ENCODE measurements around the gene DZANK1. TPM values are rescaled to one million over a fixed set of nuclear protein-coding genes. Genes with fewer than 3 reads are reported as not detected.

The DZANK1 gene
- 0.33 and 0.43 TPM in 2 replicates for total RNA-seq

GRCh38 chr20:18466894-18467730 lies at the start of gene DZANK1, which contains the start of gene POLR3F:
TSS of gene DZANK1 (minus strand) at chr20:18467030. CDS start at chr20:18465358, 1,672 bp downstream.
TSS of gene POLR3F (plus strand) at chr20:18467390. CDS start at chr20:18467507, 117 bp downstream.

DNA sequence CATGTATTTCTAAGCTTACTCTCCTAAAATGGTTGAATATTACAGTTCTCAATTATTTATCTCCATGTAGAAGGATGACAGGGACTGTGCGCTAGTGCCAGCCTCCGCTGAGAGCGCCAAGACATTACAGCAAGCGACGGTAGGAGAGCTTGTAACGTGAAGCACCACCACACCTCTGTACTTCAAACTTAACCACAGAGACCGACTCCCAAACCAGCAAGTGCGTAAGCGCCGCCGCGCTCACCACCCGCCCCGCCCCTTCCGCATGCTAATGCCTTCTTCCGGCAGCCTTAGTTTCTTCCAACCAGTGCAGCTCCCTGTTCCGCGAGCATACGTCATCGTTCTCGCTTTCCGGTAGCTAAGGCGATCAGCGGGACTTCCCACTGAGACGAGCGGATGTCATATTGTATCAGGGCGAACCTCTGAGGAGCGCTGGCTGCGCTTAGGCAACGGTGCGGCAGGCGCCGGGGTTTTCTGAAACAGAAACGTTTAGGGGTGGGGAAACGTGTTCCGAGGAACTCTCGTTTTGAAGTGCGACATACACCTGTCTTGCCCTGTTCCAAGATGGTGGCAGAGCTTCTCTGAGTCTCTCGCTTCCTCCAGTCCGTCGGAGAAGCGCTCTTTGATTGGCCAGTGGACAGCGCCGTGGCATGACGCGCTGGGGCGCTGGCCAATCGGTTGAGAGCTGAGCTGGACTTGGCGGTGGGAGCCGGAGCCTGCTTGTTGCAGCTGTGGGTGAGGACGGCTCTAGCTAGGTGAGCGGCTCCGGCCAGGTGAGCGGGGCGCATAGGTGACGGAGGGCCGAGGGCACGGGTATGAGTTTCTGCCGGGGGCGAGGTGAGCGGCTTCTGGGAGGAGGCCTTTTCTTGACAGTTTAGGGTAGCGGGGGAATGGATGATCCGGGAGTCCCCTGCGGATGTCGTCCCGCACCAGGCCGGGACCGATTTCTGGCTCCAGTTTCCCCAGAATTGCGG lies 40.7 kb upstream of the DZANK1 start, which contains the start of gene SEC23B:
Gene SEC23B, plus strand, starts transcription at position 723 of the 974 bp plus-strand sequence. CDS start 2,896 bp downstream, outside the sequence.

DNA sequence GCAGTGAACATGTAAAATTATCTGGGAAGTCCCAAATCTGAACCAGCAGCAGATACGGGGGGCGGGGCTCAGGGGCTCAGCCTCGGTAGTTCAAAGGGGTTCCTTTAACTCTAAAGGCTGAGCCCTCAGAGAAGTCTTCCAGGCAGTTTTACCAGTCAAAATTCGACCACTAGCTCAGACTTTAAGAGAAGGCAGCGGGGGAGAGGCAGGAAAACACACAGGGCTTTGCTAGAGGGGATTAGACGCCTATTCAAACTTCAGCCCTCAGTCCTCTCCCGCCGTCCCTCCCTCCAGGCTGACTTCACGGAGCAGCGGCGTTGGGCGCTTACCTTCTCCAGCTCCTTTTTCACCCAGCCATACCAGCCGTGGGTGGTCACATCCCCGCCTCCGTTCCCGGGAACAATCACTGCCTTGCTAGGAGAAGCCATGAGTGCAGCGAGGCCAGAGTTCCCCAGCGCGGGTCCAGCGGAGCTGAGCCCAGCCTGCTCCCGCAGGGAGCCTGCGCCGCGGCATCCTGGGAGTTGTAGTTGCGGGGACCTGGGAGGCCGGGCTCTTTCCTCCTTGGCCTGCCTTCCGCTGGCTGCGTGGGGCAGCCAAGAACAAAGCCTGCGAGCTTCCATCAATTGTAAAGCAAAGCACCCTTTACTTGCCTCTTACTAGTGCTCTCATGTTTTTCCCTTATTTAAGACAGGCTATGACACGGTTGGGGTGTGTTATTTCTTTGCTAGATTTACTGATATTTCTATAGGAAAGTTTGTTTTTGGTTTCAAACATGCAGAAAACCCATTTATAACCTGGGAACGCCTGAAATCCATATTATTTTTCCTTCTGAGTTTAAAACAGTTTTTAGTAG lies 30.1 kb upstream of the DZANK1 start, which contains the start of gene RBBP9:
Gene RBBP9, minus strand, starts transcription at position 486 of the 853 bp plus-strand sequence. Its CDS starts 58 bp downstream, at position 428.

Other genes with a start within 250 kb of the DZANK1 start
- gene ZNF133, start 178.5 kb downstream of the DZANK1 start, total RNA-seq = 14.5 and 17.2 TPM in 2 replicates
- gene POLR3F, start 360 bp upstream of the DZANK1 start, total RNA-seq = 12.9 and 20.4 TPM in 2 replicates
- 11.8 and 13.2 TPM in 2 replicates for gene RBBP9, start 30.2 kb upstream of the DZANK1 start, total RNA-seq
- gene SEC23B, start 40.9 kb upstream of the DZANK1 start, total RNA-seq = 33.3 and 37.4 TPM in 2 replicates
- 85.3 and 164 TPM in 2 replicates for gene SMIM26, start 100.4 kb upstream of the DZANK1 start, total RNA-seq
- gene DTD1, start 121.0 kb upstream of the DZANK1 start, total RNA-seq = 59.1 and 69.1 TPM in 2 replicates